GM12878 (cell line): ENCODE data around the gene ASAP3. TPM values are rescaled to one million over a fixed set of nuclear protein-coding genes. Genes with fewer than 3 reads are reported as not detected.

ENCODE experiments used
- ATAC-seq: fragments of 200-7000 bp; cut with Tn5 transposase; 3 replicates; pipeline ENCODE4 v1.9.1; 2020; ENCODE audit warnings: mild to moderate bottlenecking, moderate library complexity
- BruUV-seq: library from RNA; stranded (reverse); fragments of 400-500 nt; replicated peaks from 2 replicates; lab custom pipeline; 2021; lab: Mats Ljungman, UMichigan
- CTCF ChIA-PET: fragments of 300-600 bp; sonication (Branson Sonifier 250); formaldehyde crosslinking; extraction: SDS; loops from one replicate; lab custom pipeline; 2021; ENCODE audit warnings: inconsistent platforms; lab: Yijun Ruan, JAX
- POLR2A ChIA-PET: fragments of 350-600 bp; formaldehyde crosslinking; extraction: SDS; loops from one replicate; lab custom pipeline; 2021; ENCODE audit warnings: inconsistent platforms; lab: Charles Lee
- RAD21 ChIA-PET: fragments of 300-600 bp; sonication (Branson Sonifier 250); formaldehyde crosslinking; loops from one replicate; lab custom pipeline; 2023; ENCODE audit warnings: antibody characterized with exemption; ENCODE audit not compliant: unreplicated experiment; lab: Charles Lee
- SMC1A ChIA-PET: fragments of 300-600 bp; sonication (Branson Sonifier 250); formaldehyde crosslinking; loops from one replicate; lab custom pipeline; 2023; ENCODE audit not compliant: unreplicated experiment, uncharacterized antibody; lab: Charles Lee
- DNase-seq: peaks from one replicate; pipeline ENCODE4 v3.0.0-alpha.2; 2011; ENCODE audit warnings: low read depth, low spot score
- FAIRE-seq: peaks from 3 replicates; lab custom pipeline; 2011; peaks lifted over from hg19 to GRCh38; lab: Jason Lieb, UNC
- H2AFZ ChIP-seq: 2 replicates; pipeline ENCODE4 v1.6.0; 2011; ENCODE audit warnings: low read depth, low read length, control low read depth; ENCODE audit not compliant: control insufficient read depth
- H3K27ac ChIP-seq: 2 replicates; pipeline ENCODE4 v1.5.1; 2011; ENCODE audit warnings: control low read depth; ENCODE audit not compliant: control insufficient read depth, insufficient read depth
- H3K27me3 ChIP-seq, 2 experiments: replicated peaks in 1 of 2; 2 replicates each; pipeline versions ENCODE4 v1.6.0 to v1.6.1; 2011; ENCODE audit warnings: low read length in 1 of 2; ENCODE audit not compliant: control insufficient read depth in 2 of 2, insufficient read depth in 2 of 2
- H3K36me3 ChIP-seq, 2 experiments: 2 replicates each; pipeline ENCODE4 v1.5.1; 2011; ENCODE audit warnings: low read length in 1 of 2; ENCODE audit not compliant: control insufficient read depth in 2 of 2, insufficient read depth in 2 of 2
- H3K4me1 ChIP-seq: 2 replicates; pipeline ENCODE4 v1.6.1; 2011; ENCODE audit warnings: mild to moderate bottlenecking, low read length, moderate library complexity, mixed read lengths; ENCODE audit not compliant: control insufficient read depth, insufficient read depth
- H3K4me2 ChIP-seq: 2 replicates; pipeline ENCODE4 v1.6.0; 2011; ENCODE audit warnings: control low read depth; ENCODE audit not compliant: control insufficient read depth, insufficient read depth
- H3K4me3 ChIP-seq: fragments of 200-600 bp; sonication (generic); 2 replicates; pipeline ENCODE4 v1.5.1; 2016
- H3K79me2 ChIP-seq: 2 replicates; pipeline ENCODE4 v1.6.0; 2011; ENCODE audit warnings: low read length; ENCODE audit not compliant: control insufficient read depth, insufficient read depth
- H3K9ac ChIP-seq: 2 replicates; pipeline ENCODE4 v1.8.0; 2011; ENCODE audit warnings: low read length, control low read depth, mixed read lengths; ENCODE audit not compliant: control insufficient read depth, insufficient read depth
- H3K9me3 ChIP-seq: replicated peaks from 3 replicates; pipeline ENCODE4 v1.5.1; 2011; ENCODE audit warnings: mild to moderate bottlenecking, low read length; ENCODE audit not compliant: control insufficient read depth, insufficient read depth
- H4K20me1 ChIP-seq: 2 replicates; pipeline ENCODE4 v1.6.0; 2011; ENCODE audit not compliant: control insufficient read depth, insufficient read depth
- BHLHE40 ChIP-seq, 2 experiments: fragments of 450-650 bp in 1 of 2; IDR thresholded peaks; 2 replicates each; pipeline ENCODE4 v1.6.1; 2011 to 2017; ENCODE audit warnings: low read depth in 2 of 2, borderline replicate concordance in 1 of 2, improper control_type of control experiment in 1 of 2, low read length in 1 of 2, mild to moderate bottlenecking in 1 of 2
- BMI1 ChIP-seq: fragments of 450-650 bp; IDR thresholded peaks from 2 replicates; pipeline ENCODE4 v1.6.1; 2016; ENCODE audit warnings: mild to moderate bottlenecking, moderate library complexity, borderline replicate concordance
- CEBPB ChIP-seq, 2 experiments: fragments of 150-350 bp in 1 of 2; IDR thresholded peaks; 2 replicates each; pipeline ENCODE4 v1.6.1; 2012 to 2014; ENCODE audit warnings: low read depth in 2 of 2, low read length in 2 of 2, borderline replicate concordance in 1 of 2, inconsistent platforms in 1 of 2
- E2F8 ChIP-seq: fragments of 450-650 bp; IDR thresholded peaks from 2 replicates; pipeline ENCODE4 v1.6.1; 2018; ENCODE audit warnings: mild to moderate bottlenecking, low read depth, moderate library complexity; ENCODE audit not compliant: partially characterized antibody
- ETV6 ChIP-seq, 2 experiments: fragments of 450-650 bp in 1 of 2; IDR thresholded peaks in 1 of 2; conservative IDR thresholded peaks in 1 of 2; 2 replicates each; pipeline ENCODE4 v1.6.1; 2014; ENCODE audit warnings: antibody characterized with exemption in 1 of 2, borderline replicate concordance in 1 of 2, low read depth in 1 of 2, mild to moderate bottlenecking in 1 of 2, moderate library complexity in 1 of 2
- FOS ChIP-seq: IDR thresholded peaks from 3 replicates; pipeline ENCODE4 v1.6.1; 2011; ENCODE audit warnings: borderline replicate concordance; ENCODE audit not compliant: insufficient read length; ENCODE audit errors: extremely low read depth
- IRF3 ChIP-seq: fragments of 450-650 bp; IDR thresholded peaks from 2 replicates; pipeline ENCODE4 v1.6.1; 2014; ENCODE audit warnings: mild to moderate bottlenecking
- IRF4 ChIP-seq: IDR thresholded peaks from 2 replicates; pipeline ENCODE4 v1.6.1; 2011; ENCODE audit warnings: low read depth, low read length
- KAT2A ChIP-seq: conservative IDR thresholded peaks from 2 replicates; pipeline ENCODE4 v1.6.1; 2011; ENCODE audit warnings: low read depth, low read length; ENCODE audit not compliant: control insufficient read depth
- MAX ChIP-seq: IDR thresholded peaks from 2 replicates; pipeline ENCODE4 v1.6.1; 2012; ENCODE audit warnings: low read depth, low read length, improper control_type of control experiment
- MXI1 ChIP-seq: fragments of 150-350 bp; IDR thresholded peaks from 2 replicates; pipeline ENCODE4 v1.6.1; 2011; ENCODE audit warnings: low read depth, mild to moderate bottlenecking, inconsistent platforms, low read length, improper control_type of control experiment
- MYC ChIP-seq: IDR thresholded peaks from 2 replicates; pipeline ENCODE4 v1.6.1; 2011; ENCODE audit warnings: mild to moderate bottlenecking, low read length, moderate library complexity, inconsistent platforms; ENCODE audit not compliant: insufficient read depth, insufficient replicate concordance, insufficient read length, severe bottlenecking
- RBBP5 ChIP-seq: fragments of 200-600 bp; sonication (generic); conservative IDR thresholded peaks from 2 replicates; pipeline ENCODE4 v1.6.1; 2016
- RELB ChIP-seq: fragments of 450-650 bp; IDR thresholded peaks from 2 replicates; pipeline ENCODE4 v1.6.1; 2017; ENCODE audit warnings: low read depth, mild to moderate bottlenecking, moderate library complexity
- TCF12 ChIP-seq: IDR thresholded peaks from 2 replicates; pipeline ENCODE4 v1.6.1; 2011; ENCODE audit warnings: low read depth, mild to moderate bottlenecking, low read length
- TCF7 ChIP-seq: IDR thresholded peaks from 2 replicates; pipeline ENCODE4 v1.6.1; 2014; ENCODE audit warnings: antibody characterized with exemption, borderline replicate concordance
- WRNIP1 ChIP-seq: IDR thresholded peaks from 2 replicates; pipeline ENCODE4 v1.6.1; 2011; ENCODE audit warnings: low read depth, low read length, improper control_type of control experiment, borderline replicate concordance
- ZNF622 ChIP-seq: fragments of 450-650 bp; IDR thresholded peaks from 2 replicates; pipeline ENCODE4 v1.6.1; 2017; ENCODE audit warnings: mild to moderate bottlenecking, inconsistent platforms
- WGBS: methylation state at CpG from one replicate; pipeline ENCODE4 v1.1.6; 2016; ENCODE audit warnings: low lambda C conversion rate; ENCODE audit not compliant: insufficient replicate concordance, insufficient coverage; ENCODE audit errors: missing lambda C conversion rate; 5-methylcytosine and 5-hydroxymethylcytosine counted together
- in situ Hi-C: fragments of 300-500 bp; cut with MboI; formaldehyde crosslinking; loops from 9 replicates; pipeline ENCODE4 v1.14.3; 2018; ENCODE audit warnings: mixed read lengths
- intact Hi-C: fragments of 100-400 bp; cut with micrococcal nuclease; formaldehyde crosslinking; loops from one replicate; pipeline ENCODE4 v1.14.2; 2022; ENCODE audit not compliant: unreplicated experiment
- polyA plus RNA-seq, 11 experiments: library from polyadenylated mRNA; depleted of rRNA in 4 of 11; unstranded in 6 of 11; stranded (reverse) in 5 of 11; fragments of >200 nt; fragmentation: Nextera tagmentation in 4 of 11; fragmentation: Illumina TruSeq in 1 of 11; extraction: Ambion mirVana in 4 of 11; extraction: Trizol in 1 of 11; gene quantifications; 1 replicate in 1 of 11; 2 replicates in 10 of 11; pipeline versions ENCODE4 v1.2.1 to v1.2.3, GENCODE V29; 2011 to 2016; ENCODE audit warnings: inconsistent platforms in 2 of 11, missing spikeins in 2 of 11, low read depth in 1 of 11
- total RNA-seq, 4 experiments: library from RNA; depleted of rRNA in 3 of 4; stranded (reverse); fragments of >200 nt in 3 of 4; fragmentation: Illumina TruSeq in 1 of 4; extraction: Trizol in 1 of 4; gene quantifications; 2 replicates each; pipeline versions ENCODE4 v1.2.1 to v1.2.3, GENCODE V29; 2013 to 2021

Gene ASAP3
- total and polyA plus RNA-seq, 10 of the 15 experiments (the other 5 are each of a cell fraction or from before 2014, with no cell fraction given) = 0.04 to 0.92 (median 0.34) TPM; not detected in 1

- H3K79me2 ChIP-seq = no peaks in the 10 kb centered on the region
- in situ Hi-C loops = no loop called here
- H3K4me1 ChIP-seq = no peaks in the 10 kb centered on the region
- CTCF ChIA-PET = no interaction called here
- intact Hi-C loops = no loop called here
- H2AFZ ChIP-seq = no peak overlapping the region
- H3K27me3 ChIP-seq = 0 out of 4 replicates have a peak, but pooled peaks cover 0 to 2% of the 10 kb centered on the region in 2 experiments
- POLR2A ChIA-PET = no interaction called here
- DNase-seq (no peak), FAIRE-seq (no peak), ATAC-seq (no peak)
- WGBS = 35% methylated on average over 5 of the region's 5 CpGs
- no peaks in the 10 kb centered on the region for H3K9me3 ChIP-seq
- SMC1A ChIA-PET = no interaction called here
- H3K9ac ChIP-seq = no peak overlapping the region
- BruUV-seq = no TSS peak
- no peak overlapping the region for H3K27ac ChIP-seq
- H3K4me2 ChIP-seq = no peak overlapping the region
- no peaks in the 10 kb centered on the region for H3K36me3 ChIP-seq
- TF ChIP-seq E2F8 (no peak), TCF12 (no peak), WRNIP1 (no peak), RELB (no peak), BMI1 (no peak), IRF4 (no peak), MAX (no peak), ETV6 (conservative IDR thresholded peaks at IDR 0.05 in 1 of 2, IDR thresholded peaks at IDR 0.05 in 1 of 2; ENCODE audit: borderline replicate concordance in 1 of 2, low read depth in 1 of 2) (no peak), MXI1 (no peak), TCF7 (no peak), FOS (no peak), KAT2A (no peak), BHLHE40 (IDR thresholded peaks at IDR 0.05; ENCODE audit: borderline replicate concordance in 1 of 2, low read depth in 2 of 2, low read length in 1 of 2) (no peak), RBBP5 (no peak), CEBPB (IDR thresholded peaks at IDR 0.05; ENCODE audit: borderline replicate concordance in 1 of 2, low read depth in 2 of 2, low read length in 2 of 2) (no peak), IRF3 (no peak), MYC (no peak), ZNF622 (no peak)
- no peaks in the 10 kb centered on the region for H4K20me1 ChIP-seq
- H3K4me3 ChIP-seq = no peak overlapping the region
- RAD21 ChIA-PET = no interaction called here
Measured at GRCh38 chr1:23472351-23473036, 11.5 kb downstream of the ASAP3 start.
